NCI-H2081 treated with DMSO at 0.1 percent for 48 hours (cell line): ENCODE data around the gene ZNF33B.
"Not testable (repeated sequence)": the region's sequence is repeated elsewhere in the genome, so short reads cannot be mapped to it uniquely, and the experiment has no call there.

Source experiments
- DNase-seq: peaks from one replicate; lab custom pipeline; 2025; lab: John Stamatoyannopoulos, UW

ZNF33B gene

GRCh38 chr10:42615419-42615818 is 23.0 kb downstream of the ZNF33B start:
- no peak for DNase-seq

GRCh38 chr10:42609872-42610271 is 28.5 kb downstream of the ZNF33B start:
- no peak for DNase-seq

GRCh38 chr10:42598249-42598873 is 40.0 kb downstream of the ZNF33B start:
- DNase-seq, result no peak

GRCh38 chr10:42596196-42596595 is 42.2 kb downstream of the ZNF33B start:
- no peak for DNase-seq

GRCh38 chr10:42594246-42594650 is 44.1 kb downstream of the ZNF33B start:
- no peak for DNase-seq

- no peak for DNase-seq
Observed at GRCh38 chr10:42593284-42593683, 45.1 kb downstream of the ZNF33B start.

- DNase-seq, result no peak
Observed at GRCh38 chr10:42583828-42584227, 54.5 kb downstream of the ZNF33B start.

GRCh38 chr10:42578019-42578418 is 60.4 kb downstream of the ZNF33B start:
- no peak for DNase-seq

- DNase-seq, result no peak
Observed at GRCh38 chr10:42576338-42576737, 62.0 kb downstream of the ZNF33B start.

GRCh38 chr10:42574336-42574735 is 64.0 kb downstream of the ZNF33B start:
- DNase-seq, result no peak

- no peak for DNase-seq
Observed at GRCh38 chr10:42556931-42557330, 81.4 kb downstream of the ZNF33B start.

GRCh38 chr10:42553576-42553975 is 84.8 kb downstream of the ZNF33B start:
- DNase-seq, result not testable (repeated sequence)

GRCh38 chr10:42553064-42553407 is 85.3 kb downstream of the ZNF33B start:
- DNase-seq, result no peak

GRCh38 chr10:42552188-42553063 is 85.9 kb downstream of the ZNF33B start:
- peak; percentile 71 for DNase-seq

- no peak for DNase-seq
Observed at GRCh38 chr10:42551582-42552187, 86.7 kb downstream of the ZNF33B start.

GRCh38 chr10:42549851-42550250 is 88.5 kb downstream of the ZNF33B start:
- no peak for DNase-seq

- no peak for DNase-seq
Observed at GRCh38 chr10:42548254-42548653, 90.1 kb downstream of the ZNF33B start.

GRCh38 chr10:42544945-42545344 is 93.4 kb downstream of the ZNF33B start:
- no peak for DNase-seq

- no peak for DNase-seq
Observed at GRCh38 chr10:42543840-42544372, 94.5 kb downstream of the ZNF33B start.
